Measurements from ENCODE around the gene CLCN4.

The CLCN4 gene

GRCh38 chrX:10111364-10112148 lies 45.2 kb upstream of the CLCN4 start:
- TF ChIP-seq MAX (IDR thresholded peaks at IDR 0.05; ENCODE audit: low read depth, low read length) (no peak), MYC (IDR thresholded peaks at IDR 0.05; ENCODE audit: low read depth, low read length) (no peak), CTCF (IDR thresholded peaks at IDR 0.05; ENCODE audit: low read depth, low read length) (no peak), POLR2A (IDR thresholded peaks at IDR 0.05; ENCODE audit: extremely low read depth, insufficient read length) (no peak)
- no peak overlapping the region for H3K4me3 ChIP-seq (ENCODE audit: low read depth, low read length)
- no peak for DNase-seq (ENCODE audit: low read depth)

- no peak overlapping the region for H3K4me3 ChIP-seq (ENCODE audit: low read depth, low read length)
- DNase-seq (ENCODE audit: low read depth), result no peak
- no peak for TF ChIP-seq POLR2A (IDR thresholded peaks at IDR 0.05; ENCODE audit: extremely low read depth, insufficient read length)
- TF ChIP-seq MAX (IDR thresholded peaks at IDR 0.05; ENCODE audit: low read depth, low read length), result no peak
- TF ChIP-seq MYC (IDR thresholded peaks at IDR 0.05; ENCODE audit: low read depth, low read length), result no peak
- TF ChIP-seq CTCF (IDR thresholded peaks at IDR 0.05; ENCODE audit: low read depth, low read length), result no peak
Measured at GRCh38 chrX:10112510-10112909, 44.3 kb upstream of the CLCN4 start.

- no peak for DNase-seq (ENCODE audit: low read depth)
- TF ChIP-seq CTCF (IDR thresholded peaks at IDR 0.05; ENCODE audit: low read depth, low read length) (no peak), POLR2A (IDR thresholded peaks at IDR 0.05; ENCODE audit: extremely low read depth, insufficient read length) (no peak), MYC (IDR thresholded peaks at IDR 0.05; ENCODE audit: low read depth, low read length) (no peak), MAX (IDR thresholded peaks at IDR 0.05; ENCODE audit: low read depth, low read length) (no peak)
- no peak overlapping the region for H3K4me3 ChIP-seq (ENCODE audit: low read depth, low read length)
Measured at GRCh38 chrX:10115082-10115481, 41.7 kb upstream of the CLCN4 start.

- no peak for DNase-seq (ENCODE audit: low read depth)
- H3K4me3 ChIP-seq (ENCODE audit: low read depth, low read length), result no peak overlapping the region
- TF ChIP-seq POLR2A (IDR thresholded peaks at IDR 0.05; ENCODE audit: extremely low read depth, insufficient read length) (no peak), CTCF (IDR thresholded peaks at IDR 0.05; ENCODE audit: low read depth, low read length) (no peak)
Measured at GRCh38 chrX:10117301-10117700, 39.5 kb upstream of the CLCN4 start.

- DNase-seq (ENCODE audit: low read depth), result no peak
- no peak overlapping the region for H3K4me3 ChIP-seq (ENCODE audit: low read depth, low read length)
- no peak for TF ChIP-seq POLR2A (IDR thresholded peaks at IDR 0.05; ENCODE audit: extremely low read depth, insufficient read length)
- no peak for TF ChIP-seq CTCF (IDR thresholded peaks at IDR 0.05; ENCODE audit: low read depth, low read length)
- TF ChIP-seq MYC (IDR thresholded peaks at IDR 0.05; ENCODE audit: low read depth, low read length), result no peak
- TF ChIP-seq MAX (IDR thresholded peaks at IDR 0.05; ENCODE audit: low read depth, low read length), result no peak
Measured at GRCh38 chrX:10117864-10118377, 38.9 kb upstream of the CLCN4 start.
